GM21529 (cell line): ENCODE data around the gene SUPT4H1.
"Not testable (repeated sequence)": the region's sequence is repeated elsewhere in the genome, so short reads cannot be mapped to it uniquely, and the experiment has no call there.

Experiments used
- ATAC-seq: cut with Tn5 transposase; IDR thresholded peaks from one replicate; pipeline ENCODE4 v1.9.1; 2021; ENCODE audit not compliant: unreplicated experiment

The SUPT4H1 gene

DNA sequence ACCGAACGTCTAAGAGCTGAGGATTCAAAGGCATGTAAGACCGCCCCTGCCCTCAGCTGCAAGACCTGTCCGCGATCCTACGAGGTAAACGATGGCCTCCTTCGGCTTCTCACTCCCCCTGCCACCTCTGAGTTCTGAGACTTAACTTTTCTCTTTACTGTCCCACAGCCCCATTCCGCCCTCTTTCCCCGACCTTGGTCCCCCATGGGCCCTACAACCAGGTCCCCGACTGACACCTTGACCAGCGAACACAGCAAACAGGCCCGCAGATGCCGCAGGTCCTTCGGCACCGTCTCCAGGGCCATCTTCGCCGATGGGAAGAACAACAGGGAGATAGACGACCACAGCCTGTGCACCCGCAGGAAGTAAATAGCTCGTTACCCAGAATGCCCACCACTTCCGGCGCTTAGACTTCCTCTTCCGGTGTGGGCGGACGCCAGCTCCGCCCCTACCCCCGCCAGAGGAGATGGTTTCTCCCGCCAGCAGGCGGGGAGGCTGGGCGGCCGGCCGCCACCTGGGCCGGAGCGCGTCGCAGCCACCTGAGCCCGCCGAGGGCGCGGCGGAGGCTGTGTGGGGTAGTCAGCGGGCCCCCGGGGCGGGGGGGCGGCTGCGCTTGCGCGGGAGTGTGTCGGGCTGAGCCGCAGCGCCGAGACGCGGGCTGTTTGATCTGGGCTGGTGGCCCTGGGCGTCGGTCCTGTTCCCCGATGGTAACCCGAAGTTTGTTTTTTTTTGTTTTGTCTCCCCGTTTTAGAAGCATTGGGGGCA lies at the start of gene SUPT4H1:
SUPT4H1 (minus strand) TSS at position 371 of the 765 bp plus-strand sequence; CDS start at position 305, 66 bp downstream.
- ATAC-seq: peak; percentile 84

DNA sequence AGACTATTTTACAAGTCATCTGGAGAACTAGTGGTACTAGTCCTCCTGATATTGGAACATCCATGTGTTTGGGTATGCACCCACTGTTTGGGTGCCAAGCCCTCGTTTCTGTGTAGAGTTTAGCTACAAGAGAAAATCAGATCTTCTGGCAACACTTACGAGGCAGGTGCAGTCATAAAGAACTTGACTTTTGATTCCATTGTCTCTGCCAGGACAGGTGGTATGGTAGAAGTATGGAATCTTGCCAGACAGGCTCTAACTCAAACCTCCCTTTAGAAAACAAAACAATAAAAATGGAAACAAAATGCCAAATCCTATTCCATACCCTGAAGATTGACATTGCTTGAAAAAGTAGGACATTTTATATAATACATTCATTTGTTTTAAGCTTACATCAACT lies 49.3 kb upstream of the SUPT4H1 start:
- no peak for ATAC-seq

DNA sequence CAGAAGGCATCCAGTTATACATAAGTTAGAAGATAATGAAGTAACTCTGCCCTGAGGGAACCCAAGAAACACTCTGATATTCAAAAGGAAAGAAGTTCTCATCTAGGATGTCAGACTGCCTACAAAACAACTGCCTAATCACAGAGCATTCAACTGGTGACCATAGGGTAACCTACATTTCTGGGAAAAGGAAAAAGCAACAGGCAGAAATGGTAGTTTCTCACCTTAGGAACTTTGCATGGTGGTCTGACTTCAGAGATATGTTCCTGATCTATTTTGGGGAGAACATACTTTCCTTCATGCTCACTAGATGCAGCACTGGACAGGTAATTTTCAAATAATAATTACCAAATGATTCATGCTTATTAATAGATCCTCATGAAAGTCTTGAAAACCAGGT lies 48.8 kb upstream of the SUPT4H1 start:
- no peak for ATAC-seq

DNA sequence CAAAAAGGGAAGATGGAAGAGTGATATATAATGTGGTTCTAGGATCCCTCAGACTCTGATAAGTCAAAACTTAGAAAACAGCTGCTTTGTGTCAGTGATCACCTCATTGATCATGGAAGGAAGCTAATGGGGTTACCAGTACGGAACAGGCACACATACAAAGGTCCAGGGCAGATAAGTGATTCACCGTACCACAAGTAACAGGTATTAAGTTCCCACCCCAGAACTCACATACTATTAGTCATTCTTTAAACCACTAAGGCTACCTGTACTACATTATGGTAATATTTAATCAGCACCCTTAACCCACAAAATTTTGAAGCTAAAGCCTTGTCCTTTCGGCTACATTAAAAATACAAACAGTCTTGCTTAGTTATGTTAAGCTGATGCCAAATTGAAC lies 48.0 kb upstream of the SUPT4H1 start:
- ATAC-seq: no peak

DNA sequence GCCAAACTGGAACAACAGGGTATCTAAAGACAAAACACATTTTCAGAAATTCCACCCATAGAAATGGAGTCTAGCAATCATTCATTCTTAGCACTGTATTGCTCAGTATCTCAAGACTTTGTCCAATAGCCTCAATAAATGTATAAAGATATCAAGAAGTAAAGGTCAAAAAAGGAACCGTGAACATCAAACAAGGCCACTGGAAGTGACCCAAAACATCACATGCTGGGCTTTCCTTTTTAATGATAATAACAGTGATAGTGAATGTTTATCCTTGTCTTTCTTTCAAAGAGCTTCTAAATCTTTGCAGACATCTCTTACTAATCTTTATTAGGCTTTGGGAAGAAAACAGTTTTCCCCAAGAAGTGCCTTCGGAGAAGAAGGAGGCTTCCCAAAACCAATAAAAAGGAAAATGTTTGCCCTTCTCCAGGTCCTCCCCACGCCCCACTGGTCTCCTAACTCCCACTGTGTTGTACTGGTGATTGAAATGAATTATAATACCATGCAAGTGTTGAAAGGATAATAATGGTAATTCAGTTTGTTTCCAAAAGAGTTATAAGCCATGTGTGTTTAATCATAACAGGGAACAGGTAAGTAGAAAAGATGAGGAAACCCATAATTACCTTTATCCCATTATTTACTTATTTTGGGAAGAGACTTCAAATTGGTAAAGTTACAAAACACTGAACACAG lies 46.7 kb upstream of the SUPT4H1 start:
- no peak for ATAC-seq

DNA sequence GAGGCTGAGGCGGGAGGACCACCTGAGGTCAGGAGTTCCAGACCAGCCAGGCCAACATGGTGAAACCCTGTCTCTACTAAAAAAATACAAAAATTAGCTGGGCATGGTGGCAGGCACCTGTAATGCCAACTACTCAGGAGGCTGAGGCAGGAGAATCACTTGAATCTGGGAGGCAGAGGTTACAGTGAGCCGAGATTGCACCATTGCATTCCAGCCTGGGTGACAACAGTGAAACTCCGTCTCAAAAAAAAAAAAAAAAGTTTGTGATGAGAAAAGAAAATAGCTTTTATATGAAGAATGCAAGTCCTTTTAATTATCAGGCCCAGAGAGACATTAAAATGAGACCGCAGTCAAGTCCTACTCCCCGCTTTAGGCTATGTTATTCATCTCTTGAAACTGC lies 45.4 kb upstream of the SUPT4H1 start:
- ATAC-seq: not testable (repeated sequence)

DNA sequence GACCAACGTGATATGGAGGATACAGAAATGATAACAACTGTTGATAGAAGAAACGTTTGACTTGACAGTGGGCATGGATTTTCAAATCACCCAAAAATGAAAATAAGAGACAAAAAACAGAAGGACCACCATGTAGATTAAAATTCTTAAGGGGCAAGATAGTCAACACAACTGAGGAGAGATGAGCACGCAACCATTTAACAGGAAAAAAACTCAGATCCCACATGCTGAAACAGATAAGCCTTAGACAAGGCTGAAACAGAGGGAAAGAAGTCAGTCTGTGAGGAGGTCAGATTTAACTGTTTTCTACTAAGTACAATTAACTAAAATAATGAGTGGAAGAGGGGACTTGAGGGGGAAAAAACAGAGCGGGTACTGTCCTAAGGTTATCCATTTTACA lies 44.2 kb upstream of the SUPT4H1 start:
- ATAC-seq: no peak

DNA sequence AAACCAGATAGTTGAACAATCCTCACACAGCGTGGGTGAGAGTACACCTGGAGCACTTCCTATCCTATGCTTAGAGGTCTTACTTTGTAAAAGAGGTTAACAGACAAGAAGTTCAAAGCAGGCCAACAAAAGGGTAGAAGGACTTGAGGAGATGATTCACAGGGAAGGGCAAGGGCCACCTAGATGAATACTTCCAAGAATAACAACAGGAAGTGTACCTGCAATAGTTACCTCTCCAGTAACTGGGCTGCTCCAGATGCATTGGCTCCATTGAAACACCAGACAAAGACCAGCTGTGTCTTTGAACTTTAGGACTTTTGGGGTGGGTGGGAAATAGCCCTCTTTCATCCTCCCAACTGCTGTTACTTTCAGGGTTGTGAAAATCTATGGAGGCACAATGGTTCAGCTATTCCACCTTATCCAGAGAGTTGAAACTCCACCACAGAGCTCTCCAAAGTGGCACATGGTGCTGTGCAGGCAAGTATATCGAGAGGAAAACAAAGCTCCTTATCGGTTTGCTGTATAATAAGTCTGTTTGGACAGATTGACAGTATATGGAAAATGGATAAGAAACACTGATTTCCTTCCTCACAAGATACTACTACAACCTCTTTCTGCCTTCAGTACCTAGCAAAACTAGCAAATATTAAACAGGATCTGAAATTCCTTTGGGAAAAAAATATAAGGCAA lies 42.7 kb upstream of the SUPT4H1 start:
- ATAC-seq: no peak

DNA sequence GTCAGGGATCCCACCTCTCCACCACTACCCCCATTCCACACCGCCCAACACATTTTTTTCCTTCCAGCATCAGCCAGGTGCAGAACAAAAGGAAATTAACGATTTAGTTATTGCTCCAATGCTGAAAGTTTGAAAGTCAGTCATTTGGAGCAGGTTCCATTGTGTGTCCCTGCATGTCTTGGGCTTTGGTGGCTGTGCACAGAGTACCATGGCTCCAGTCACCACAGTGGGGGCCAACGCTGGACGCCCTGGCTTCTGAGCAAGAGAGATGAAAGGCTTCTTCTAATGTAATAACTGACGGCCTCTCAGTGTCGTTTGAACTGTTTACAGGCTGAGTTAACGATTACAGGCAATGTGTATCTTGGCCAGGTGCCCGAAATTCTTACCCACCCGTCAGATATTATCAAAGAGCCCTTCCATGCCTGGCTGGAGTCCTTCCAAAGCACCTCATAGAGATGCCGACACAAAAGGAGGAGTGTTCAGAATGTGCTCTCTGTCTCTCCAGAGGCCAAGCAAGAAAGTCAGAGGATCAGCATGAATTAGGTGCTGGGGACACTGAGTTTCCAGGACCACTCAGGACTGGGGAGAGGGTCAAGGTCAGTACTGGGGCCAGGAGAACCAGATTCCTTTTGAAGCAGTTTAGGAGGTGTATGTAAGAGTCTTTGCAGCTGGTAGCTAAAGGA lies 39.4 kb upstream of the SUPT4H1 start:
- ATAC-seq: no peak

DNA sequence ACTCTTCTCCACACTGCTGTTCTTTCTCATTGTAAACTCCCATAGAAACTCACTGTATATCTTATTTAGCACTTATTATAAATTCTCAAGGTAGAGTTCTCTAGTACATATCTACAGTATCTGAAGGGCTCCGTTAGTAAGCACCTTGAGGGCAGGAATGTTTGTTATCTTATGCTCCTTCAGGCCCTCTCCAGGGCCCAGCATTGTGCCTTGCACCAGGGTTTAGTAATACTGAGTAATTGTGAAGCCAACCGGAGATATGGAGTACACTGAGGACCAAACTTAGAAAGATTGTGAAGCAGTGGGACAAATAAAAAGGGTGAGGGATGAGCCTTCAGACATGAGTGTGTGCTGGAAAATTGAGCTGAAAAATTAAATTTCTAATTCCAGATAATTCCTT lies 38.9 kb upstream of the SUPT4H1 start:
- no peak for ATAC-seq

DNA sequence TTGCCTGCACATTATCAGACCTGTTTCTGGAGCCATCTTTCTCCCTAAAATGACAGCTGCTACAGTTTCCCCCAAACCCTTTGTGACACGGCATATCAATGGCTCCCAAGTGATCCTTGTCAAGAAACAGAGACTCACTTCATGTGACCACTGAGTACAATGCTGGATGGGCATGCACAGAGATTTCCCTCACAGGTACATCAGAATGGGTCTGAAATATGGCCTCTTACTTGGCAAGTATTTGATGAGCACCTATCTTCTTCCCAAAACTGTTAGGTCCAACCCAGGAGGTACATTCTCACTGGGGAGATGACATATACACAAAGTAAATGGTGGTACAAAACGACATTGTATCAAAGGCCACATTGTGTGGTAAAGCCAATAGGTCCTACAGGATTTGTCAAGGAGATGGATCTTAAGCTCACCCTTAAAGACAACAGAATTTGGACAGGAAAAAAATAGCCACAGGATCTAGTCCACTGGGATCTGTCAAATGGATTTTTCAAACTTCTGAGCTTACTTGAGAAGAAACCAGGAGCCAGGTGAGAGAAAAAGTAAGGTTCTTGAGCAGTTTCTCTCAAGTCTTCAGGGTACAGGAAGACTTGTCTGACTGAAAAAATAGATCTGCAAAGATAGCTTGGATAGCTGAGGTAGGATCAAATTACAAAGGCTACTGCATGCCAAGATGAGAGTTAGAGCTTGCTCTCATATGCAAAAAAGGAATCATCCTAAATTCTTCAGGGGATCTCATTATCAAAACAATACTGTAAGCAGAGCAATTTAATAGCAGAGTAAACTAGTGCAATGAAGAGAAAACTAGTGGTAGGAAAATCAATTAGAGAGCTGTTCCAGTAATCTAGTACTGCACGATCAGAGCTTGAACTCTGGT lies 36.5 kb upstream of the SUPT4H1 start:
- ATAC-seq: no peak

DNA sequence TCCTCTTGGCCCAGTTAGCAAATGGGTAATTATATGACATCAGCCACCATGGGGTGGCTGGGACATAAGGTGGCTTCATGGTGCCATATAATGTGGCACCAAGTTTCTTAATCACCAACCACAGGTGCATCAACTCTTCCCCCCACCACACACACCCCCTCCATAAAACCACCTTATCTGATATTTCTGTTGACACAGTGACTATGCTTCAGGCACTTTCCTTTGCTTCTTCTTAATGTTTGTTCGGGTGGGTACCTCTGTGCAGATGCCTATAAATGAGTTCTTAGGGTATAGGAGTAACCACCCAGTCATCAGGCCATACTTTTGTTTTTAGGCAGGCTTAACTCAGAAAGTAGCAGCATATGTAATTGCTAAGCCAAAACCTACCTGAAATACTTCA lies 35.8 kb upstream of the SUPT4H1 start:
- no peak for ATAC-seq

DNA sequence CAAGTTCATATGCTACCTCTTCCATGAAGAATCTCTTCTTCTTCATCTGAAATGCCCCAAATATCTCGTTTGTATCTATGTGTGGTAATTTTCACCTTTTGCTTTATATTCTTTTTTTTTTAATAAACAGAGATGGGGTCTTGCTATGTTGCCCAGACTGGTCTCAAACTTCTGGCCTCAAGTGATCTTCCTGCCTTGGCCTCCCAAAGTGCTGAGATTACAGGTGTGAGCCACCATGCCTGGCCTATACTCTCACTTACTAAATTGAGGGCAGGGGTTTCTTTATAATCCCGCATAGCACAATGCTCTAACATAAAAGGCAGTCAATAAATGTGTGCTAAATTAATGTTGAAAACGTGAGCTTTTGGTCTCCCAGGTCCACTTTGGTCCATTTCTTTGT lies 34.7 kb upstream of the SUPT4H1 start:
- no peak for ATAC-seq

DNA sequence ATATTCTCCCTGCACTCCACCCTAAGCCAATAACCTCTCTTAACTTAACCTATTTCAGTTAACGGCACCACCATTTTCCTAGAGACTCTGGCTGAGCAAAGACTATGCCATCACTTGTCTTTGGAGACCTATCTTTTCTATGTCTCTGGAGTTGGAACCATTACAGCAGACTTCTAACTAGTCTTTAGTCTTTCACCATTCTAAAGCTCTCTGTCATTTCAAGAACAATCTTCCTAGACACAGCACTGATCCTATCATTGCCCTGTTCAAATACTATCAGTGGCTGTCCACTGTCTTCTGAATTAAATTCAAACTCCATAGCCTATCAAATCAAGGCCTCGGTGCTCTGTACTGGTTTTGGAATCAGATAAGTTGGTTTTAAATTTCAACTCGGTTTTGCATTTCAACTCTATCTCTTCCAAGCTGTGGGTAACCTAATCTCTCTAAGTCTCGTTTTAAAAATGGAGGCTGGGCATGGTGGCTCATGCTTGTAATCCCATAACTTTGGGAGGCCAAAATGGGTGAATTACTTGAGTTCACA lies 33.4 kb upstream of the SUPT4H1 start:
- no peak for ATAC-seq

DNA sequence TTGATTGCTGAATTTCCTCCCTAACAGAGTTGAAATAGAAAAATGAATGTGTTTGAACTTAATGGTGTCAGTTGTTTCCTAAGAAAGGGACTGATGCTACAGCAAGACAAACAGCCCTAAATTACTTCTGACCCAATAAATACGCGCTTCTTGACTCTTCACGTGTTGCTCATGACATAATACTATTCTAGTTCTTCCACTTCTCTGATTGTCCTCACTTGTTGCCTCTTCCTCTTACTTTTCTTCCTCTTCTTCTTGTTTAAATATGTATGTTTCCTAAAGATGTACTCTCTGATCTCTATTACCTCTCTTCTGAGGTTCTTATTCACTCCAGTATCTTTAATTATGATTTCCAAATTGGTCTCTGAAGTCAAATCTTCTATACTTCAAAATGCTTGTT lies 32.9 kb upstream of the SUPT4H1 start:
- ATAC-seq: no peak

DNA sequence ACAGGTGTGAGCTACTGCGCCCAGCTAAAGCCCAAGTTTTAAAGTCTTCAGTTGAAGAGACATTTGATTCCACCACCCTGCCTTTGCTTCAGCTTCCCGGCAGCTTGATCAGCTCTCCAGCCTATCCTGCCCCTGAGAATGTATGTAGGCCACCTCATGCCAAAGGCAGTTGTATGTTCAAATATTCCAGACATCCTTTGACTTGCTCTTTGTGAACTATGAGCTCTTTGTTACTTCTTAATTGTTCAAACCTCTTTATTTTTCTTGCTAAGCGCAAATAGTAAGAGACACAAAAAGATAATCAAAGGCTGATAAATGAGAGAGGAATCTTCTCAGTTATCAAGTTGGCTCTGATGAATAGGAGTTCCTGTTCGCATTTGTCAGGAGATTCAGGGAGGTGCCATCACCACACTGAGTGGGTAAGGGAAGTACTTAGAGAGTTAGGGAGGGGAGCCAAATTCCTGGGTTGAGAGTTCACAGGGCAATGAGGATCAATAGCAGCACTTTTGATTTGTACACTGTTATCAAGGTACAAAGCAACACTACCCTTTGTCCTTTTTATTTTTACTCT lies 32.0 kb upstream of the SUPT4H1 start:
- ATAC-seq: no peak

DNA sequence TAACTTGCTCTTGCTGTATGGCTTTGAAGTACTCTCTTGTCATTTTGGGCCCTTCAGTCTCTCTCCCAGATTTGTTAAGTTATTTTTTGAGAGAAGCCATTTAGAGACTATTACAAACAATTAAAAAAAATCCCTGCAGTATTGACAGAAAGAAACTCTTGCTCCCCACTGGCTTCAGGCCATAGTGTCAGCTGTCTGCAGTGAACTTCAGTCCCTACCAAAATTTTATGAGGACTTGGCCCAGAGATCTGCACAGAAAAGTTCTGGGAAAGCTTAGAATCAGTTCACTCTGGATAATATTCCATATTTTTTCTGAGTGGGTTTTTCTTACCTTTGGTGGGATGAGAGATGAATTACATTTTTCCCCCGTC lies 30.9 kb upstream of the SUPT4H1 start:
- no peak for ATAC-seq

DNA sequence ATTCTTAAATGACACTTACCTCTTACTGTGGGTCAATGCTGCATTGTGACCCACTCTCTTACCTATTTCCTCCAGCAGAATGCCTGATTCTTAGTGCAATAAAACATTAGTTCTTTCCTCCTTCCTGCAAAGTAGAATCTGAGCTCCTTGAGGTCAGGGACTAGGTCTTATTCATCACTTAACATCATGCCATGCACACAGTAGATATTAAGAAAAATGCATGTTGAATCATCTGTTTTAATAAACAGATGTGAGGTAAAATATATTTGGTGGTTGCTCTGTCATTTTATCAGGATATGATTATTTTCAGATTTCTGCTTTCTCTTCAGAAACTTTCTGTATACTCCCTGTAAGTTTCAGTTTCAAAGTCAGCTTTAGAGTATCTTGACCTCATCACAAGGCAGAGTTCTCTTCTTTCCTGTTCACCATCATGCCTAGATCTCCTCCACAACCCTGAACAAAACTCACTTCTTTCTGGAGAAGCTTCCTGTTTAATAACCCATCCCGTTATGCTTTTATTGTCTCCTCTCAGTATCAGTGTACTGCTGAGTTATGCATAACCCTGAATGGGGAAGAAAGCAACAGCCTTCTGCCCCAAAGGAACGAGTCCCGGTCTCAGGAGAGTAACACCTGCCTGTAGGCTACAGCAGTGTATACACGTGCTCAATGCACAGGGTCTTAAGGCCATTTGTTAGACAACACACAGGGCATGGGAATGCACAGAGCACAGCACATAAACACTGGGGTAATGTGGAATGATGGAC lies 30.3 kb upstream of the SUPT4H1 start:
- peak; percentile 70 for ATAC-seq
